H9 (cell line): Measurements from ENCODE around the gene PRR20A. TPM values are rescaled to one million over a fixed set of nuclear protein-coding genes. Genes with fewer than 3 reads are reported as not detected.

Source experiments
- DNase-seq: peaks from one replicate; pipeline ENCODE4 v3.0.0-alpha.2; 2017
- H2AFZ ChIP-seq: one replicate; pipeline ENCODE4 v1.6.1; 2013; ENCODE audit warnings: mild to moderate bottlenecking, low read length, control low read depth, moderate library complexity
- H2AK5ac ChIP-seq: 2 replicates; pipeline ENCODE4 v1.6.1; 2013; ENCODE audit warnings: low read length, control low read depth, mixed read lengths; ENCODE audit not compliant: insufficient read length
- H2BK120ac ChIP-seq: one replicate; pipeline ENCODE4 v1.6.1; 2013; ENCODE audit warnings: low read depth, mild to moderate bottlenecking, low read length, control low read depth, inconsistent platforms; ENCODE audit not compliant: poor library complexity, severe bottlenecking
- H2BK12ac ChIP-seq: 2 replicates; pipeline ENCODE4 v1.6.1; 2013; ENCODE audit warnings: low read length, control low read depth, mixed read lengths, low read depth; ENCODE audit not compliant: insufficient read length
- H2BK15ac ChIP-seq: 2 replicates; pipeline ENCODE4 v1.6.1; 2013; ENCODE audit warnings: low read depth, low read length, control low read depth
- H2BK20ac ChIP-seq: one replicate; pipeline ENCODE4 v1.6.1; 2013; ENCODE audit warnings: low read depth, mild to moderate bottlenecking, low read length, control low read depth, inconsistent platforms; ENCODE audit not compliant: poor library complexity, severe bottlenecking
- H2BK5ac ChIP-seq: 2 replicates; pipeline ENCODE4 v1.6.1; 2013; ENCODE audit warnings: low read length, control low read depth, mixed read lengths; ENCODE audit not compliant: insufficient read length
- H3K14ac ChIP-seq: 2 replicates; pipeline ENCODE4 v1.6.1; 2013; ENCODE audit warnings: low read length, control low read depth; ENCODE audit not compliant: insufficient read depth
- H3K18ac ChIP-seq: 2 replicates; pipeline ENCODE4 v1.6.1; 2013; ENCODE audit warnings: low read depth, mild to moderate bottlenecking, mixed read lengths, low read length, control low read depth; ENCODE audit not compliant: insufficient read length
- H3K23ac ChIP-seq: 2 replicates; pipeline ENCODE4 v1.6.1; 2013; ENCODE audit warnings: low read length, control low read depth, mixed read lengths, low read depth; ENCODE audit not compliant: insufficient read length
- H3K23me2 ChIP-seq: 2 replicates; pipeline ENCODE4 v1.6.1; 2013; ENCODE audit warnings: low read depth, mild to moderate bottlenecking, mixed read lengths, low read length, control low read depth; ENCODE audit not compliant: insufficient read length, poor library complexity, severe bottlenecking
- H3K27ac ChIP-seq: 2 replicates; pipeline ENCODE4 v1.5.1; 2013; ENCODE audit warnings: low read length, control low read depth, mixed read lengths, low read depth; ENCODE audit not compliant: insufficient read length
- H3K27me3 ChIP-seq: 2 replicates; pipeline ENCODE4 v1.6.1; 2013; ENCODE audit warnings: low read length, control low read depth, inconsistent platforms; ENCODE audit not compliant: insufficient read depth
- H3K4ac ChIP-seq: 2 replicates; pipeline ENCODE4 v1.6.1; 2013; ENCODE audit warnings: low read depth, mild to moderate bottlenecking, control low read depth, inconsistent platforms, low read length, moderate library complexity
- H3K4me1 ChIP-seq: 2 replicates; pipeline ENCODE4 v1.6.1; 2013; ENCODE audit warnings: low read length, control low read depth, inconsistent platforms; ENCODE audit not compliant: insufficient read depth
- H3K4me2 ChIP-seq: 2 replicates; pipeline ENCODE4 v1.6.1; 2013; ENCODE audit warnings: low read length, control low read depth, mixed read lengths; ENCODE audit not compliant: insufficient read length, insufficient read depth
- H3K56ac ChIP-seq: 2 replicates; pipeline ENCODE4 v1.6.1; 2013; ENCODE audit warnings: low read depth, mild to moderate bottlenecking, mixed read lengths, low read length, control low read depth; ENCODE audit not compliant: insufficient read length
- H3K79me1 ChIP-seq: 2 replicates; pipeline ENCODE4 v1.6.1; 2013; ENCODE audit warnings: low read depth, mild to moderate bottlenecking, moderate library complexity, low read length, control low read depth, inconsistent platforms; ENCODE audit not compliant: insufficient read depth, poor library complexity, severe bottlenecking
- H3K79me2 ChIP-seq: 2 replicates; pipeline ENCODE4 v1.6.1; 2013; ENCODE audit warnings: low read length, control low read depth, inconsistent platforms; ENCODE audit not compliant: insufficient read depth
- H3K9ac ChIP-seq: 2 replicates; pipeline ENCODE4 v1.6.1; 2013; ENCODE audit warnings: low read length, control low read depth, mixed read lengths; ENCODE audit not compliant: insufficient read length; ENCODE audit errors: extremely low read depth
- H3K9me3 ChIP-seq: one replicate; pipeline ENCODE4 v1.6.1; 2013; ENCODE audit warnings: low read depth, low read length, inconsistent platforms; ENCODE audit not compliant: control insufficient read depth
- H3T11ph ChIP-seq: one replicate; pipeline ENCODE4 v1.6.1; 2013; ENCODE audit warnings: mild to moderate bottlenecking, low read length, control low read depth, inconsistent platforms
- H4K20me1 ChIP-seq: one replicate; pipeline ENCODE4 v1.6.1; 2013; ENCODE audit not compliant: control insufficient read depth, insufficient read length, insufficient read depth
- H4K5ac ChIP-seq: 2 replicates; pipeline ENCODE4 v1.6.1; 2013; ENCODE audit warnings: low read depth, mild to moderate bottlenecking, mixed read lengths, low read length, control low read depth; ENCODE audit not compliant: insufficient read length
- H4K8ac ChIP-seq: replicated peaks from 2 replicates; pipeline ENCODE4 v1.6.1; 2013; ENCODE audit warnings: low read length, control low read depth, mixed read lengths, low read depth; ENCODE audit not compliant: insufficient read length
- H4K91ac ChIP-seq: 2 replicates; pipeline ENCODE4 v1.6.1; 2013; ENCODE audit warnings: low read depth, mild to moderate bottlenecking, moderate library complexity, mixed read lengths, low read length, control low read depth; ENCODE audit not compliant: insufficient read length
- H3K27ac Mint-ChIP-seq, 3 experiments: 2 replicates in 2 of 3; 3 replicates in 1 of 3; pipeline ENCODE4 v1.8.0; 2020 to 2021; ENCODE audit warnings: mixed read lengths in 3 of 3, mild to moderate bottlenecking in 1 of 3, moderate library complexity in 1 of 3
- H3K27me3 Mint-ChIP-seq: 2 replicates; pipeline ENCODE4 v1.8.0; 2021; ENCODE audit warnings: low read depth, mild to moderate bottlenecking, moderate library complexity, mixed read lengths
- H3K36me3 Mint-ChIP-seq, 3 experiments: 2 replicates in 2 of 3; 3 replicates in 1 of 3; pipeline ENCODE4 v1.8.0; 2020 to 2021; ENCODE audit warnings: low read depth in 3 of 3, mixed read lengths in 3 of 3; ENCODE audit not compliant: insufficient read depth in 1 of 3
- H3K4me1 Mint-ChIP-seq, 2 experiments: 2 replicates each; pipeline ENCODE4 v1.8.0; 2020; ENCODE audit warnings: mixed read lengths in 2 of 2
- H3K4me3 Mint-ChIP-seq, 2 experiments: 2 replicates in 1 of 2; 3 replicates in 1 of 2; pipeline ENCODE4 v1.8.0; 2020 to 2021; ENCODE audit warnings: mild to moderate bottlenecking in 2 of 2, mixed read lengths in 2 of 2, moderate library complexity in 1 of 2
- H3K9me3 Mint-ChIP-seq, 2 experiments: 2 replicates in 1 of 2; 3 replicates in 1 of 2; pipeline ENCODE4 v1.8.0; 2020; ENCODE audit warnings: mild to moderate bottlenecking in 2 of 2, mixed read lengths in 2 of 2, moderate library complexity in 1 of 2
- WGBS: extraction: QIAGEN DNeasy Blood & Tissue Kit; methylation state at CpG from one replicate; pipeline ENCODE4 v1.1.7; 2013; ENCODE audit warnings: missing lambda C conversion rate, low lambda C conversion rate, mixed read lengths; ENCODE audit not compliant: insufficient read length; ENCODE audit errors: extremely low coverage; 5-methylcytosine and 5-hydroxymethylcytosine counted together
- total RNA-seq: library from RNA; stranded (reverse); gene quantifications from 2 replicates; pipeline ENCODE4 v1.2.1, GENCODE V29; 2021
- TF ChIP-seq, protein P1 (sequence below): fragments of 200-600 bp; sonication (generic); conservative IDR thresholded peaks from 3 replicates; pipeline ENCODE4 v1.8.0; 2021; ENCODE audit warnings: antibody characterized with exemption, mild to moderate bottlenecking

Gene PRR20A
- total RNA-seq, 1 experiment from 2014 or later, result not detected

DNA sequence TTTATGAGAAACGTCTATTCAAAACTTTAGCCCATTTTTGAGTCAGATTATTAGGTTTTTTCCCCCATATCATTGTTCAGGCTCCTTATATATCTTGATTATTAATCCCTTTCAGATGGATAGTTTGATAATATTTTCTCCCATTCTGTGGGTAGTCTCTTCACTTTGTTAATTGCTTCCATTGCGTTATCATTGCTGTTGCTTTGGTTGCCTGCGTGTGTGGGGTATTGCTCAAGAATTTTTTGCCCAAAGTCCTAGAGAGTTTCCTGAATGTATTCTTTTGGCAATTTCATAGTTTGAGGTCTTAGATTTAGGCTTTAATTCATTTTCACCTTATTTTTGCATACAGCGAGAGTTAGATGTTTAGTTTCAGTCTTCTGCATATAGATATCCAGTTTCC, 25.8 kb upstream of the PRR20A start:
- H3K27me3 ChIP-seq, result no peaks in the 10 kb centered on the region
- TF ChIP-seq, protein P1, sequence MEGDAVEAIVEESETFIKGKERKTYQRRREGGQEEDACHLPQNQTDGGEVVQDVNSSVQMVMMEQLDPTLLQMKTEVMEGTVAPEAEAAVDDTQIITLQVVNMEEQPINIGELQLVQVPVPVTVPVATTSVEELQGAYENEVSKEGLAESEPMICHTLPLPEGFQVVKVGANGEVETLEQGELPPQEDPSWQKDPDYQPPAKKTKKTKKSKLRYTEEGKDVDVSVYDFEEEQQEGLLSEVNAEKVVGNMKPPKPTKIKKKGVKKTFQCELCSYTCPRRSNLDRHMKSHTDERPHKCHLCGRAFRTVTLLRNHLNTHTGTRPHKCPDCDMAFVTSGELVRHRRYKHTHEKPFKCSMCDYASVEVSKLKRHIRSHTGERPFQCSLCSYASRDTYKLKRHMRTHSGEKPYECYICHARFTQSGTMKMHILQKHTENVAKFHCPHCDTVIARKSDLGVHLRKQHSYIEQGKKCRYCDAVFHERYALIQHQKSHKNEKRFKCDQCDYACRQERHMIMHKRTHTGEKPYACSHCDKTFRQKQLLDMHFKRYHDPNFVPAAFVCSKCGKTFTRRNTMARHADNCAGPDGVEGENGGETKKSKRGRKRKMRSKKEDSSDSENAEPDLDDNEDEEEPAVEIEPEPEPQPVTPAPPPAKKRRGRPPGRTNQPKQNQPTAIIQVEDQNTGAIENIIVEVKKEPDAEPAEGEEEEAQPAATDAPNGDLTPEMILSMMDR, result no peak
- H3K9ac ChIP-seq, result no peak overlapping the region
- WGBS, result no CpG with 5 or more reads among the region's 4 CpGs
- no peak overlapping the region for H2BK20ac ChIP-seq
- H2AFZ ChIP-seq, result no peak overlapping the region
- H3K9me3 ChIP-seq, result no peaks in the 10 kb centered on the region
- Mint-ChIP-seq H3K36me3 (no peaks in the 10 kb centered on the region; a peak in 2 of 7 replicates), H3K4me3 (no peak overlapping the region), H3K27ac (no peak overlapping the region), H3K4me1 (no peaks in the 10 kb centered on the region), H3K9me3 (peaks cover 0 to 2% of the 10 kb centered on the region in 2 experiments; a peak in 2 of 5 replicates), H3K27me3 (no peaks in the 10 kb centered on the region)
- no peak overlapping the region for H2BK15ac ChIP-seq
- no peak overlapping the region for H2BK120ac ChIP-seq
- no peaks in the 10 kb centered on the region for H3K4me1 ChIP-seq
- H2BK5ac ChIP-seq, result no peak overlapping the region
- H3K56ac ChIP-seq, result no peak overlapping the region
- no peak for DNase-seq
- no peaks in the 10 kb centered on the region for H3K23me2 ChIP-seq
- no peak overlapping the region for H4K5ac ChIP-seq
- H4K91ac ChIP-seq, result no peak overlapping the region
- H2AK5ac ChIP-seq, result no peak overlapping the region
- H3K4ac ChIP-seq, result no peak overlapping the region
- no peak overlapping the region for H3K27ac ChIP-seq
- H3K79me2 ChIP-seq, result no peaks in the 10 kb centered on the region
- no peaks in the 10 kb centered on the region for H4K20me1 ChIP-seq
- H3T11ph ChIP-seq, result no peak overlapping the region
- H3K79me1 ChIP-seq, result no peaks in the 10 kb centered on the region
- no peak overlapping the region for H3K18ac ChIP-seq
- no peak overlapping the region for H4K8ac ChIP-seq
- no peak overlapping the region for H3K23ac ChIP-seq
- H3K14ac ChIP-seq, result no peak overlapping the region
- H3K4me2 ChIP-seq, result no peak overlapping the region
- no peak overlapping the region for H2BK12ac ChIP-seq
